GM12865 (cell line): ENCODE data around the gene TNFRSF1A.

Experiments used
- DNase-seq: peaks from one replicate; pipeline ENCODE4 v3.0.0; 2010; ENCODE audit warnings: low read depth
- H3K4me3 ChIP-seq: 2 replicates; pipeline ENCODE4 v1.5.1; 2011; ENCODE audit warnings: mild to moderate bottlenecking, low read depth, low read length, control low read depth
- CTCF ChIP-seq: IDR thresholded peaks from 2 replicates; pipeline ENCODE4 v1.5.1; 2011; ENCODE audit warnings: low read length, control low read depth, low read depth, inconsistent platforms; ENCODE audit not compliant: insufficient read depth; ENCODE audit errors: missing control alignments

TNFRSF1A gene

GRCh38 chr12:6280672-6281071, 61.2 kb downstream of the TNFRSF1A start:
- DNase-seq: no peak
- H3K4me3 ChIP-seq: no peak overlapping the region
- TF ChIP-seq CTCF: no peak

- no peak overlapping the region for H3K4me3 ChIP-seq
- no peak for TF ChIP-seq CTCF
- no peak for DNase-seq
Observed at GRCh38 chr12:6280053-6280469, 61.8 kb downstream of the TNFRSF1A start.

- no peak for DNase-seq
- TF ChIP-seq CTCF: no peak
- H3K4me3 ChIP-seq: no peak overlapping the region
Observed at GRCh38 chr12:6279631-6280030, 62.2 kb downstream of the TNFRSF1A start.

- H3K4me3 ChIP-seq: no peak overlapping the region
- no peak for TF ChIP-seq CTCF
- DNase-seq: no peak
Observed at GRCh38 chr12:6279256-6279628, 62.6 kb downstream of the TNFRSF1A start.
